GM18861 (cell line): ENCODE measurements around the gene NEURL1B.
"Not testable (repeated sequence)": the region's sequence is repeated elsewhere in the genome, so short reads cannot be mapped to it uniquely, and the experiment has no call there.

Experiments
- ATAC-seq: cut with Tn5 transposase; IDR thresholded peaks from one replicate; pipeline ENCODE4 v1.9.1; 2021; ENCODE audit not compliant: unreplicated experiment

Gene NEURL1B, protein sequence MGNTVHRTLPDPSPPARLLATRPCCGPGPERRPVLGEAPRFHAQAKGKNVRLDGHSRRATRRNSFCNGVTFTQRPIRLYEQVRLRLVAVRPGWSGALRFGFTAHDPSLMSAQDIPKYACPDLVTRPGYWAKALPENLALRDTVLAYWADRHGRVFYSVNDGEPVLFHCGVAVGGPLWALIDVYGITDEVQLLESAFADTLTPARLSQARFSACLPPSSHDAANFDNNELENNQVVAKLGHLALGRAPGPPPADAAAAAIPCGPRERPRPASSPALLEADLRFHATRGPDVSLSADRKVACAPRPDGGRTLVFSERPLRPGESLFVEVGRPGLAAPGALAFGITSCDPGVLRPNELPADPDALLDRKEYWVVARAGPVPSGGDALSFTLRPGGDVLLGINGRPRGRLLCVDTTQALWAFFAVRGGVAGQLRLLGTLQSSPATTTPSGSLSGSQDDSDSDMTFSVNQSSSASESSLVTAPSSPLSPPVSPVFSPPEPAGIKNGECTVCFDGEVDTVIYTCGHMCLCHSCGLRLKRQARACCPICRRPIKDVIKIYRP

DNA sequence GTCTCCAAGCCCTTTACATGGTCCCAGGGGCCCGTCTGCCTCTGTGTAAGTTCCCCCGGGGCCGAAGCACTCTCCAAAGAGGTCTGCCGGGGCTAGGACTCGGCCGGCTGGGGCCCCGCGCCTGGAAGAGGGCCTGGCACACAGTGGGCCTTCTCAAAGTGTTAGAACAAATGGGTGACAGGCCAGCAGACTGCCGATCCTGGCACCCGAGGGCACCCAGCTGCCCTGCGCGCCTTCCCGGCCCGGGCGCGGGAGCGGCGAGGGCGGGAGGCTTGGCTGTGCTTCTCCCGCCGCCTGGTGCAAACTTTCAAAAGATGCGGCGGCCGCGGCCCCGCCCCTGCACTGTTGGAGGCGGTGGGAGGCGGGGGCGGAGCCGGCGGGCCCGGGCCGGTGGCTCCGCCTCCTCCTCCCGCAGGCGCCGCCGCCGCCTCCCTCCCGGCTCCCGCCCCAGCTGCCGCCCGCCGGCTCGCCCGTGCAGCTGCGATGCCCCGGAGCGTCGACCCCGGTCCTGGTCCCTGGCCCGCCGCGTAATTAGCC is at the start of gene NEURL1B:
Gene NEURL1B (plus strand): TSS at position 442 of the 537 bp plus-strand sequence. CDS start 144 bp downstream, outside the sequence.
- no peak for ATAC-seq

DNA sequence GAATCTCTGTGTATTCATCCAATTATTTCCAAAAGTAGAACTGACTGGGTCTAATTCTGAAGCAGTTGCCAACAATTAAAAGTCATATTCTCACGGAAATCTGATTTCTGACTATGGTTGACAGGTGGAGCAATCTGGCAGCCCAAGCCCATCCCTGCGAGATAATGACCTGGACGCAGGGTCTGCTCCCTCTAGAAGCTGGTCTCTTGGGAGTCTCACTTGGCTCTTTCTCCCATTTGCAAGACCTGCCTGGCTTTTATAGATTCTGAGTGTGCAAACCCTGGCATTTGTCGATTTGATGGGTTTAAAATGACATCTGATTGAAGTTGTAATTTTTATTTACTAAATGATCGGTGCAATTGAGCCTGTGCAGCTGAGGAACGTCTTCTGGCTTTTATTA is 49.4 kb upstream of the NEURL1B start:
- no peak for ATAC-seq

DNA sequence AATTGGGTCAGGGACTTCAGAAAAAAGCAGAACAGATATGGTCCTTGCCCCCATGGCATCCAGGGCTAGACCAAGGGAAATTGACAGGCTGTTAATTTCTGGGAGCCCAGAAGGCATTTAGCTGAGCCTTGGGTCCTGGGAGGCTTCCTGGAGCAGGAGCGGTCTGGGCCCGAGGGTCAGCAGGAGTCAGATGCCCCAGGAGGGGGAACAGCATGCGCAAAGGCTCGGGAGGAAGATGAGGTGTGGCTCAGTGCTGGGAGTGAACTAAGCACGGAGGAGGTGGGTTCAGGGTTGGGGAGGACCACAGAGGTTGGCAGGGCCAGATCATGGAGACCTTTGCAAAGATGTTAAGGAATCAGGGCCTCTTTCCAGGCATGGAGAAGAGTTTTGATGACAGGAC is 48.2 kb upstream of the NEURL1B start:
- ATAC-seq: no peak

DNA sequence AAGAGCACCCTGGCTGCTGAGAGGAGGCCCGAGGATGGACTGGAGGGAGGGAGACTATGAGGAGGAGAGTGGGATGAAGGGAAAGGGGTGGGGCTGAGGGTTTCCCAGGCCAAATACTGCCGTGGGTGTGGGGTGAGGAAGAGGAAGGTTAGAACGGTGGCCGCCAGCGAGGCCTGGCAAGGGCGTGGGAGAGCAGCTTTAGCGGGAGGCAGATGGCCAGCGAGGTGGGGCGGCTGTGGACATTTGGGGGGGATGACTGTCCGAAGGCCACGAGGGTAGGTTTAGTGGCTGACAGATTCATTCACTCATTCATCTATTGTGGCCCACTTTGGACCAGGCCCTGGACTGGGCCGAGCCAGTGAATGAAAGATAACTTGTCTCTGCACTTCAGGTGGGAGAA is 47.8 kb upstream of the NEURL1B start:
- no peak for ATAC-seq

DNA sequence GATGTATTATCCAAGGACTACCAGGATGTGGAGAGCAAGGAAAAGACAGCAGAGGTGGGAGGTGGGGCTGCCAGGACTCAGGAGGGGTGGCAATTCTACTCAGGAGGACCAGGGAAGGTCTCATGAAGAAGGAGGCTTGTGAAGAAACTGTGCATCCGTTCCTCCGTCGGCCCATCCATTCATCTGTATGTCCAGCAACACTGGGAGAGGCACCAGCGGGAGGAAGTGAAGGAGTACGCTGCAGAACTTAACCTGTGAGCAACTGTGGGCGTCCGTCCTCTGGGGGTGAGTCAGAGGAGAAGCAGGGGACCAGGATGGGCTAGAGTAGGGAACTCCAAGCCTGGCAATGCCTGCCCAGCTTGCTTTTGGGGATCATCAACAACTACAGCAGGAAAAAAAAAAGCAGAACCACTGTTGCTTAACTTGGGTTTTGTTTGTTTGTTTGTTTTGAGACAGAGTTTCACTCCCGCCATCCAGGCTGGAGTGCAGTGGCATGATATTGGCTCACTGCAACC is 47.3 kb upstream of the NEURL1B start:
- no peak for ATAC-seq

DNA sequence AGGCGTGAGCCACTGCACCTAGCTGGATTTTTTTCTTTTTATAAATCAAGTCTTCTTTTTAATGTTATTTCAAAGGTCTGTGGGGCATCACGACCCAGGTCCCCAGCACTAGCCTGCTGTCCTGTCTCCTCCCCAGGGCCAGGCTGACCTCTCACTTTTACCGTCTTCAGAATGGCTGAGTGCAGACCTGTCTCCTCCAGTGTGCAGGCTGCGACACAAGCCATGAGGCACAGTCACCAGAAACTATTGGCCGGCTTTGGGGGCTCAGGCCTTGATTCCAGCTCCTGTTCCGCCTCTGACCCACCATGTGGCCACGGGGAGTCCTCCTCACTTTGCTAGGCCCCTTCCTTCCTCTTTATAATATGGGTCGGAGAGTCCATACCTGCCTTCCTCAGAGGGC is 46.6 kb upstream of the NEURL1B start:
- no peak for ATAC-seq

DNA sequence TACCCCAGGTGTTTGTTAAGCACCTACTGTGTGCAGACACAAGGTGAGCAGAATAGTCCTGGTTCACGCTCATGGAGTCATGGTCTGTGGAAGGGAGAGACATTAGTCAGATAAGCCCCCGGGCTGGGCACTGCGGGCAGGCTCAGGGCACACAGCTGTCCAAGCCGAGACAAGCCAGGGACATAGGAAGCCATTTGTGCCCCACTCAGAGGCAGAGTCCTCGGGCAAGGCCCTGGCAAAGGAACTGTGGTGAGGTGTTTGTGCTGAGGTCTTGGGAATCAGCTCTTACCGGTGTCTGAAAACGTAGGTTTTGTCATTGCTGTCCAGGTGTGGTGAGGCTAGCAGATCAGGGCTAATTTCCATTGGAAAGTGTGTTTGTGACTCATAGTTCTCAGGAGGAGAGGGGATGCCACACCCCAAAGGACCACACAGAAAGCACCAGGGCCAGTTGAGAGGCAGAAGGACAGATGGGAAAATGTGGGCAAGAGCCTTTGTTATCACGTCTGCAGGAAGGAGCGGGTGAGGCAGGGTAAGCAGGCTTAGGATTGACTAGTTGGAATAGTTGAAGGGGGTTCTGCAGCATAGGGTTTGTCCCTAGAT is 46.1 kb upstream of the NEURL1B start:
- ATAC-seq: no peak

DNA sequence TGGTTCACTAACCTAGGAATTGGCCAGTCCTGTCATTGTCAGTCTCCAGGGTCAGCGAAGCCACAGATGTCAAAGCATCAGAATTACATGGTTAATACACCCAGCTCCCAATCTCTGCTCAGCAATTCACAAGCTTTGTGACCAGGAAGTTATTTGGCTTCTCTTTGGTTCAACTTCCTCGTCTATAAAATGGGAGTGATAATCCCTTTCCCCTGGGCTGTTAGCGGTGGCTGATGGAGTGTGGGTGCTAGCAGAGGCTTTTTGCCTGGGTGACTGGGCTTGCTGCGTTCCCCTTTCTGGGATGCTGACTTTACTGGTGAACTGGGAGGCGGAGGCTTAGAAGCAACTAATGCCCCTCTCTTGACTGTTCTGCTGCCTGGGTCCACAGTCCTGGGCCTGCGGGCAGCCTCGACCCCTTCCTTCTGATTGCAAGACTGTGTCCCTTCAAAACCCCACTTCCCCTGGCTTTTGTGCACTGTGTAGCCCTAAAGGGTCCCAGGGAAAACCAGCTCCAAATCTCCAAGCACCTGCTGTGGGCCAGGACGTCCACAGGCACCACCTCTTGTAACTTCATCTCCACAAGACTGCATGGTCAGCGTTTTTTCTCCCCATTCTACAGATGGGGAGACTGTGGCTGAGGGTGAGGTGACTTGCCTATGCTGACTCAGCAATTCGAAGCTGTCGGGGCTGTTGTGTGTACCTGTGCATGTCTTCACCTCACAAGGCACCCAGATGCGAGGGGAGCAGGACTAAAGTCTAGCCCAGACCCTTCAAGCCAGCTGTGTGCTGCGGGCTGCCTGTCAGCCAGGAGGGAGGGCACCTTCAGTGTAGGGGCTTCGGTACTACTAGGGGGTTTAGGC is 45.2 kb upstream of the NEURL1B start:
- no peak for ATAC-seq

DNA sequence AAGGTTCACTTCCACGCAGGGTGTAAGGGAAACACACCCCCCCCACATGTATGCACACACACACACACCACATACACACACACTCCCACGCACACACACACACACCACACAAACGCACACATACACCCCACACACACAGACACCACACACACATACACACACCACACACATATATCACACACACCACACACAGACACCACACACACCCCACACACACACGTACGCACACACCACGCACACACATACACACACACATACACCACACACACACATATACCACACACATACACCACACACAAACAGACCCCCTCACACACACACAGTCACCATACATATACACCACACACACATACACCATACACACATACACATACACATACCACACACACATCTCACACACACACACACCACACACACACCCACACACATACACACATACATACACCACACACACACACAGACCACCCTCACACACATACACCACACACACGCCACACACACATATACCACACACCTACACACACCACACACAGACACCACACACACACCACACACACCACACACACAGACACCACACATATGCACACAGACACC is 44.3 kb upstream of the NEURL1B start:
- no peak for ATAC-seq

DNA sequence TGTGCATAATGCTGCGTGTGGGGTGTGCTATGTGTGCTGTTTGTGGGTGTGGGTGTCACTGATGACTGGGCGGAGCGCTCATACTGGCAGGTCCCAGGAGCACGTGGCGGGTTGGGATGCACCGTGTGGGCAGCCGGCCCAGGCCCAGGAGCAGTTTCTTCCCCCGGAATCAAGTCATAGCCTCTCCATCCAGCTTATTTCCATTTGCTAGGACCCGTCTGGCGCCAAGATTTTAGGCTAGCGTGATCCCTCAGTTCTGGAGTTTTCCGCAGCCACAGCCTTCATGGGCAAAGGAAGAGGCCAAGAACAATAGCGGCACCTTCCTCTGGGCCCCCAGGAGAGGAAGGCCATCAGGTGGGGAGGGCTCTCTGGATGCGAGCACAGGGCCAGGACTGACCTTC is 43.3 kb upstream of the NEURL1B start:
- ATAC-seq: no peak

DNA sequence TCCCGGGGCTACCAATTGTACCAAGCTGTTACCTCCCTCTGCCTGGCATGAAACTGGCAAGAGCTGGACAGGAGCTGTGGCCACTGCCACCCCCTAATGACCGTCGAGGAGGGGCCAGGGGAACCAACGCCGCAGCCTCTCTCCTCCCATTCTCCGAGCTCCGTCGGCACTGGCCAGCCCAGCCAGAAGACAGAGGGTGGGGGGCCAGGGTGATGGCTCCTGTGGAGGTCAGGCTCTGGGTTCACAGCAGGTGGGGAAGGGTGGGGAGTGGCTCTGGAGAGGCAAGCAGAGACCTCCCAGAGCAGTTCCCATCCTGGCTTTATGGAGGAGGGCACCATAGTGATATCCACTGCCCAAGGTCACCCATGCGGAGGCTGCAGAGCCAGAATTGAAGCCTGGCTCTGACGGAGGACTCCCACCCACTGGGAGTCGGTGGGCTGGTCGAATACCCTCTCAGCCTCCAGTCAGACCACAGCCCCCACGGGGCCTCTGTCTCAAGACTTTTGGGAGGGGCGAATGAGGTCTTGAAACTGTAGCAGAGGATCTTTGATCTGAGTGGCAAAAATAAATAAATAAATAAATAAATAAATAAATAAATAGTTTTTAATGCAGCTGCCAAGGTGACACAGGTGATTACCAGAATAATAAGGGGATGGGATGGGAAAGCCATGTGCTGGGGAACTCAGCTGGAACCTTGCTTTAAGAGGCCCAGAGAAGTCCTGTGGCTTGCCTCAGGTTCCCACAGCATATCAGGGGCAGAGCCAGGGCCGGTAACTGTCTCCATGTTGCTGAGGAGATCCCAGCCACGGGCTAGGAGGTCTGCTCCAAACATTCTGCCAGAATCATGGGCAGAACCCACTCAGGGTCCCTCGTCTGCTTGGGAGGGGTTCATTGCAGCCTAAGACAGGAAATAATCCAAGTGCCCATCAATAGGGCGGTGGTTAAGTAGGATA is 42.5 kb upstream of the NEURL1B start:
- no peak for ATAC-seq

DNA sequence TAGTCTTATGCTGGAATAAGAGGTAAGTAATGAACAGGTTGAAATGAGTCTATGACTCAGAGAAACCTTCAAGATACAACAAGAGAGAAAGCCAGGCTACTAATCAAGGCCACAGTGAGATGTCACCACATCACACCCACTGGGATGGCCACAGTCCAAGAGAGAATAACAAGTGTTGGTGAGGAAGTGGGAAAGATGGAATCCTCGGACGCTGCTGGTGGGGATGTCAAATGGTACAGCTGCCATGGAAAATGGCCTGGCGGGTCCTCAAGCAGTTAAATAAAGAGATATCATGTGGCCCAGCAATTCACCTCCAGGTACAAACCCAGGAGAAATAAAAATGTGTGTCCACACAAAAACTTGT is 41.9 kb upstream of the NEURL1B start:
- ATAC-seq: no peak

DNA sequence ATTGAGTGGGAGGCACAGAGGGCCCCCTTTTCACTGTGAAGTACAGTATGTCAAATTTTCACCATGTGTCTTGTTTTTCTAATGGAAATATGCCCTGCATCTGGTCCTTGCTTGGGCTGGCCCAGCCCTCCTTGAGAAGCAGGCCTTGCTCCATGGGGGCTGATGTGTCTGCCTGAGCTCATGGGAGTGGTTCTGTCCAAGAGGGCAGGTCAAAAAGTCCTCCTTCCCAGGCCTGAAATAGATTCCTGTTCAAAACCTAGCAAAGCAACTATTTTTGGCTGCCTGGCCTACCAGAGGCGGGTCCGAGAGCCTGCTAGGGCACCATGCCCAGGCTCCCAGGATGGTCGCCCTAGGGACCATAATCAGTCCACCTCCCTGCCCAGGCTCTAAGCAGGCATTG is 40.5 kb upstream of the NEURL1B start:
- ATAC-seq: no peak

DNA sequence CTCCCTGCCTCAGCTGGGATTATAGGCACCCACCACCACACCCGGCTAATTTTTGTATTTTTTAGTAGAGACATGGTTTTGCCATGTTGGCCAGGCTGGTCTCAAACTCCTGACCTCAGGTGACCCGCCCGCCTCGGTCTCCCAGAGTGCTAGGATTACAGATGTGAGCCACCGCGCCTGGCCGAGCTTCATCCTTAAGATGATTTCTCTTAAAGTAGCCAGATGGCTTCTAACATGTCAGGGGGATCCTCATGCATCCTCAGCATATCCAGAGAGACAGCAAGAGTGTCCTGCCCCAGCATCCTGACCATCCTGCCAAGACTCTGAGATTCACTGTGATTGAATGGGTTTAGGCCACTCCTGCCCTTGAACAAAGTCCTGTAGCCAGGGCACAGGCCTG is 39.5 kb upstream of the NEURL1B start:
- ATAC-seq: not testable (repeated sequence)

DNA sequence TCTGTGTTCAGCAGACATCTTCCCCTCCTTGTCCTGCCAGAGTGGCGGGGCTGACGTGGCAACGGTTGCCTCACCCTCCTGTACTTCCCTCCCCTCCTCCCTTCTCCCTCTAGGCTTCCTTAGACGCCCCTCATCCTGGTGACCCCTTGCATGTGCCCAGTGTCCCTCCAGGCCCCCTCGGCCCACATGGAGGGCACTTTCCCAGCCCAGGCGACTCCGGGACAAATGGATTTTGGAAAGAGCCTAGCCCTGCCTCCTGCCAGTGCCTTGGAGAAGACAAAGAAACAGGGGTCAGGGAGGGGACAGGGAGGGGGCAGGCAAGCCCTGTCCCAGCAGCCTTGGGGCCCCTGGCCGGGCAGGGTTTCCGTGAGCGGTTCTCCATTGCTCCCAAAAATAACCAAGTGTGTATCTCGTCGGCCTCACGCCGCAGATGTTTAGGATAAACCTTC is 38.3 kb upstream of the NEURL1B start:
- no peak for ATAC-seq

DNA sequence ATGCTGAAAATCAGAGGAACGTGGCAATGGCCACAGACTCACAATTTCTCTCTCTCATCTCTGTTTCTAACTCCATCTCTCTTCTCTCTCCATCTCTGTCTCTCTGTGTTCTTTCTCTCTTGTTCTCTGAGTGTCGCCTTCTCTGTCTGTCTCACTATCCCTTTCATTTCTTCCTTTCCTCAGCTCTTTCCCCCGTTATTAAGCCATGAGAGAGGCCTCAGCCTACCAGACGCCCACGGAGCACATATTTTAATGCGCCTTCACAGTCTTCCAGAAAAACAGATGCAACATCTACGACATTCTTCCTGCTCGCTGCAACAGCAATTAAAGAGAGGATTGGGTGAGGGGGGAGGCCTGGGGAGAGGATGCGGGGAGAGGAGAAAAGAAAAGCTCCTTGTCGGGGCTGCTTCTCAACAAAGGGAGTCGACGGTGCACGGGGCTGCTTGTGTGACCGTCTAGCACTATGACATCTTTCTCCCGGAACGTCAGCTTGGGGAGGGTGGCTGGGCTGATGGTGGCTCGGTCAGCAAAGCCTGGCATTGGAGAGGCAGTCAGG is 37.7 kb upstream of the NEURL1B start:
- no peak for ATAC-seq

DNA sequence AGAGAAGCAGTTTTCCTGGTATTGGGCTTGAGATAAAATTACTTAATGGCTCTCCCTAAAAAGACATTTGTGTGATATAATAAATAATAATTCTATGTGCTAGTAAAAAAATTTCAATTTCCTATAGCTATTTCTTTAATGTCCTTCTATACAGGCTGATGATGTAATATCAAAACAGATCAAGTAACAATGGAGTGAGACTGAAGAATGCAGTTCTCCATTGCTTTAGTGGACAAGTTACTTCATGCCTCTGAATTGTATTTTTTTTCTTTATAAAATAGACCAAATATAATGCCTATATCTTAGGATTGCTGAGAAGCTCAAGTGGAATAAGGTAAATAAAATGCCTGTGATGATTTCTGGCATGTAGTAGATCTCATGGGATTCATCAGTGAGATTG is 35.6 kb upstream of the NEURL1B start:
- no peak for ATAC-seq

DNA sequence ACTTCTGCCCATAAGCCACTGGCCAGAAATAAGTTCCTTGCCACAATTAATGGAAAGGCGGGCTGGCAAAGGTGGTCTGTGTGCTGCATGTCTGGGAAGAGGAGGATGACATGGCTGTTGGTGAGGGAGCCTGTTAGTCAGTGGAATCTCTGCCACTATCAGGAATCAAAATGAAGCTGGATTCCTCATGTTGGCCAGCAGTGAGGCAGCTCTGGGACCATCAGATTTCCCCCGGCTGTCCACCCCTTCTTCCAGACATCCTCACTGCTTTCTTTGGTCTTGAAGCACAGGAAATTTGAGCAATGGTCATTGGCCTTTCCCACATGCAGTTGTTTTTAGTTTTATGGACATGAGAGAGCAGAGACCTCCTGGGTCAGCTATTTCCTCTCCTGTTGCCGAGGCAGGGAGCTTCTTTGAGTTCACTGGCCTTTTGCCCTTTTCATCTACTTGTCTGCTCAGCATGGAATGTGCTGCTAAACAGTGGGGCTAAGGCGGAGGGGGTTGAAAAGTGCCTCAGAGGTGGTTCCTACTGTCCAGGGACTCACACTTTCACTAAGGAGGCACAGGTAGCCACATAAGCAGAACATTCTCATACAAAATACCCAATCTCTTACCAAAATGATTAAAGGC is 34.8 kb upstream of the NEURL1B start:
- ATAC-seq: no peak
